ENCODE data around the gene CHST3.

Gene CHST3

GRCh38 chr10:72061491-72061890 lies 97.3 kb downstream of the CHST3 start:
- no peak for DNase-seq

GRCh38 chr10:72061930-72062329 lies 97.7 kb downstream of the CHST3 start:
- DNase-seq = no peak

- DNase-seq = no peak
Measured at GRCh38 chr10:72062382-72062781, 98.2 kb downstream of the CHST3 start.

All from activated T-cell treated with anti-CD3 and anti-CD28 coated beads, Interleukin-2, amount 50 U/mL, for 48 hours (primary cell).